ENCODE results near the gene FAM187B. TPM values are rescaled to one million over a fixed set of nuclear protein-coding genes. Genes with fewer than 3 reads are reported as not detected.

Gene FAM187B
- not detected for total RNA-seq

DNA sequence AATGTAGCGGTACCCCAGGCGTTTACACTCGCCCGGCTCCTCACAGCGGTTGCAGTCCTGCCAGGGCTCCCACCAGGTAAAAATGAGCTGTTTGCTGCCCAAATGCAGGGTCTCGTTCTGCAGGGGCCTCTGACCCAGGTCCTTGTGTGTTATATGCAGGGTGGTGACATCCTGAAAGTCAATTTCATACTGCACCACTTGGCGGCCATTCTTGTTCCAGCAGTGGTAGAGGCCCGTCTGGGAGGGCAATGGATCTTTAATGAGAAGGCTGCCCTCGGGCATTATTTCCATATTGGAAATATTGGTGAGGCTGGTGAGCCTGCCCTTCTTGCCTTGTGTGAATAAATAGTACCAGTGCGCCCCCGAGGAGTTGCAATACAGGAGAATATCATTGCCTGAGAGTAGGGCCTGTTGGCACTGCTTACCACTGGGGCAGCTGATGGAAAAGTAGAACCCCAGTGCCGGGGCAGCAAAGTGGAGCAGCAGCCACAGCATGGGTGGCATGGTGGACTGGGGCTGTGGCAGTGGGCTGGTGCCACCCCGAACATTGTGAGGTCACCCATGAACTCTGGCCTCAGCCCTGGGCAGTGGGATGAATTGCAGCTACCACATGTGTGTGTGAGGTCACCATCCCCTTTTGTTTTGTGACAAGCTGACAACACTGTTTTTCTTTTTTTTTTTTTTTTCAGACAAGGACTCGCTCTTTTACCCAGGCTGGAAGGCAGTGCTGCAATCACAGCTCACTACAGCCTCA, at the start of gene FAM187B:
Gene FAM187B, minus strand, starts transcription at position 563 of the 754 bp plus-strand sequence. Its CDS starts 59 bp downstream, at position 504.
- ATAC-seq (ENCODE audit: low read depth) (no peak), DNase-seq (no peak)
- no peaks in the 10 kb centered on the region for H3K9me3 Mint-ChIP-seq
- no peaks in the 10 kb centered on the region for H3K36me3 Mint-ChIP-seq
- H3K27ac Mint-ChIP-seq: no peak within 1 kb of the TSS
- no peak within 1 kb of the TSS for H3K4me3 Mint-ChIP-seq
- POLR2A ChIA-PET: no interaction called here
- H3K27me3 Mint-ChIP-seq: no peaks in the 10 kb centered on the region
- no peaks in the 10 kb centered on the region for H3K4me1 Mint-ChIP-seq

GRCh38 chr19:35276706-35277281, 48.3 kb upstream of the FAM187B start:
- peaks cover 4% of the 10 kb centered on the region for H3K27me3 Mint-ChIP-seq
- H3K36me3 Mint-ChIP-seq: peaks cover 16% of the 10 kb centered on the region
- POLR2A ChIA-PET: no interaction called here
- no peaks in the 10 kb centered on the region for H3K9me3 Mint-ChIP-seq
- DNase-seq (no peak), ATAC-seq (ENCODE audit: low read depth) (no peak)
- H3K4me1 Mint-ChIP-seq: no peaks in the 10 kb centered on the region
- H3K27ac Mint-ChIP-seq: no peak overlapping the region
- no peak overlapping the region for H3K4me3 Mint-ChIP-seq

DNA sequence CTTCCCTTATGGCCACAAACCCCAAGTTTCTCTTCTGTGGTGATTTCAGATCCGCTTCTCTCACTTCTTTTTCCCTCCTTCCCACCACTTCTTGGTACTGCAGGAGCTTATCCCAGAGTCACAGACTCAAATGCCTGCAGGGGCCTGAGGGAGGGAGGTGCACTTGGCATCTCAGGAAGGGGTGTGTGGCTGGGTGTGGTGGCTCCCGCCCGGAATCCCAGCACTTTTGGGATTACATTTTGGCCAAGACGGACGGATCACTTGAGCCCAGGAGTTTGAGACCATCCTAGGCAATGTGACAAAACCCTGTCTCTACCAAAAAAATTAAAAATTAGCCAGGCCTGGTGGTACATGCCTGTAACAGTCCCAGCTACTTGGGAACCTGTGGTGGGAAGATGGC, 45.8 kb upstream of the FAM187B start:
- no peak overlapping the region for H3K4me3 Mint-ChIP-seq
- POLR2A ChIA-PET: no interaction called here
- no peaks in the 10 kb centered on the region for H3K27me3 Mint-ChIP-seq
- no peak for DNase-seq
- peaks cover 19% of the 10 kb centered on the region for H3K36me3 Mint-ChIP-seq
- no peak overlapping the region for H3K27ac Mint-ChIP-seq
- H3K4me1 Mint-ChIP-seq: no peaks in the 10 kb centered on the region
- no peaks in the 10 kb centered on the region for H3K9me3 Mint-ChIP-seq
- ATAC-seq (ENCODE audit: low read depth): no peak

DNA sequence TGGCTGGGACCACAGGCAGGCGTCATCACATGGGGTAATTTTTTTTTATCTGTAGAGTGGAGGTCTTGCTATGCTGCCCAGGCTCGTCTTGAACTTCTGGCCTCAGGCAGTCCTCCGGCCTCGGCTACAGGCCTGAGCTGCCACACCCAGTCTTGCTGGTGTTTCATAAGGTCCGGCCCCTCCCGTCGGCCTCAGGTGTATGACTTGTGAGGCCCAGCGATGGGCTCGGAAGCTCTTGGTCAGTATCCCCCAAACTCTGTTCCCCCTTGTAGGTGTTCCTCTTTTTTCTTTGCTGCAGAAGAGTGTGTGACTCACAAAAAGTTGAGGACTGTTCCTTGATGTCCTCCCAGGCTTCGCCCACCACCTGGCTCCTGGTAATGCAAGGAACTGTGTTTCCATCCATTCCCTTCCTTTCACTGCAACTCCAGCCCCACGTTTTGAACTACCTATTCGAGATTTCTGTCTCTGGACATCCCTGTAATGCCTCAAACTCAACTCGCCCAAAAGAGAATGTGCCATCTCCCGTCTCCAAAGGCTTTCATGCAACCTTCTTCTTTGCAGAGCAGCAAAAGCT, 45.2 kb upstream of the FAM187B start:
- no peaks in the 10 kb centered on the region for H3K4me1 Mint-ChIP-seq
- ATAC-seq (ENCODE audit: low read depth) (no peak), DNase-seq (no peak)
- H3K27me3 Mint-ChIP-seq: no peaks in the 10 kb centered on the region
- H3K4me3 Mint-ChIP-seq: no peak overlapping the region
- H3K27ac Mint-ChIP-seq: no peak overlapping the region
- POLR2A ChIA-PET: no interaction called here
- H3K9me3 Mint-ChIP-seq: no peaks in the 10 kb centered on the region
- H3K36me3 Mint-ChIP-seq: peaks cover 19% of the 10 kb centered on the region

- no peak for DNase-seq
- Mint-ChIP-seq H3K9me3 (no peaks in the 10 kb centered on the region), H3K27ac (peak overlapping the region; percentile 21), H3K27me3 (no peaks in the 10 kb centered on the region), H3K4me1 (no peaks in the 10 kb centered on the region), H3K36me3 (peaks cover 19% of the 10 kb centered on the region), H3K4me3 (no peak overlapping the region)
- POLR2A ChIA-PET: interaction anchor here (0.5 kb wide), 1 partner anchor 502 kb away, joined by 4 read pairs; no protein-coding TSS in a partner anchor
- ATAC-seq (ENCODE audit: low read depth): no peak
Observed at GRCh38 chr19:35272954-35273649, 44.6 kb upstream of the FAM187B start.

DNA sequence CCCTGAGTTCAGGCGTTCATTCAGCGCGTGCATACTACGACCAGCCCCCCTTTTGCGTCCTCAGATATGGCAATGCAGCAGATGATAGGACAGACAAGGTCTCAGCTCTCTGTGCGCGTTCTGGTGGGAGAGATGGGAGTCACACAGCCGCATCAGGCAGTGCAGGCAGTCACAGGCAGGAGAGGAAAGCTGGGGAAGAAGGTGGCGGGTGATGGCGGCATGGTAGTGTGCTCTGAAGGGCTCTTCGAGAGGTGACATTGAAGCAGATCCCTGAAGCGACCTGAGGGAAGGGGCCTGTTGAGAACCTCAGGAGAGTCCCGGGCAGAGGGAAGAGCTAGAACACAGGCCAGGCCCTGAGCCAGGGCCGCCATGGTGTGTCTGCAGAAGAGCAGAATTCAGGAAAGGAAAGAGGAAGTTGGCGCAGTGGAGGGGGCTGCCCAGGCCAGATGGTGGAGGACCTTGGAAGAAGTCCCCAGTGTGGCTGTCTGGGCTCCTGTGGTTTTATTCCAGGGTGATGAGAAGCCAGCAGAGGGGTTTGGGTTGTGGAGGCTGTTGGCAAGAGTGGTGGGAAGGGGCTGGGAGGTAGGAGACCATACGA, 43.7 kb upstream of the FAM187B start:
- no peak for ATAC-seq (ENCODE audit: low read depth)
- POLR2A ChIA-PET: interaction anchor here (0.5 to 0.7 kb wide), 2 partner anchors 11 to 502 kb away, joined by 3 to 4 read pairs; no protein-coding TSS in a partner anchor
- H3K4me3 Mint-ChIP-seq: no peak overlapping the region

DNA sequence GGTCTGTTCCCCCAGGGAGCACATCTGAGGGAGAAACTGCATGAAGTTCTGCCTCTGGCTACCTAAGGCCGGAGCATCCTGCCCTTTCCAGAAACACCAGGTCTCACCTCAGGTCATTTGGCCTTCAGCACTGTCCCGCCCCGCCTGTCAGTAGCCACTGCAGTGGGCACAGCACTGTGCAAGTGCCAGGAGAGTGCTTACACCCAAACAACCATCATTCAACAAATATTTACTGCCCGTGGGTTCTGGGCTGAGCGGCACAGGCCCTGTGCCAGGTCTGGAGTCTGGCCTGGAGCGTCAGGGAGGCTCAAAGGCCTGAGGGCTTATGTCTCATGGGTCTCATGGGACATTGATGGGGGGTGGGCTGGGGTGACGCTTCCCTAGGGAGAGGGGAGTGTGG, 43.0 kb upstream of the FAM187B start:
- H3K27me3 Mint-ChIP-seq: no peaks in the 10 kb centered on the region
- H3K4me1 Mint-ChIP-seq: no peaks in the 10 kb centered on the region
- H3K36me3 Mint-ChIP-seq: peaks cover 19% of the 10 kb centered on the region
- POLR2A ChIA-PET: no interaction called here
- no peak overlapping the region for H3K4me3 Mint-ChIP-seq
- DNase-seq (no peak), ATAC-seq (ENCODE audit: low read depth) (no peak)
- H3K9me3 Mint-ChIP-seq: no peaks in the 10 kb centered on the region
- H3K27ac Mint-ChIP-seq: no peak overlapping the region

More for the DNA sequence above, 43.7 kb upstream of the FAM187B start:
- no peaks in the 10 kb centered on the region for H3K9me3 Mint-ChIP-seq
- peaks cover 19% of the 10 kb centered on the region for H3K36me3 Mint-ChIP-seq
- DNase-seq: no peak
- no peaks in the 10 kb centered on the region for H3K27me3 Mint-ChIP-seq
- no peak overlapping the region for H3K27ac Mint-ChIP-seq
- no peaks in the 10 kb centered on the region for H3K4me1 Mint-ChIP-seq

GRCh38 chr19:35270381-35270811, 41.9 kb upstream of the FAM187B start:
- DNase-seq: no peak
- H3K4me1 Mint-ChIP-seq: peaks cover 5% of the 10 kb centered on the region
- H3K27ac Mint-ChIP-seq: no peak overlapping the region
- no peaks in the 10 kb centered on the region for H3K27me3 Mint-ChIP-seq
- H3K36me3 Mint-ChIP-seq: peaks cover 16% of the 10 kb centered on the region
- no peaks in the 10 kb centered on the region for H3K9me3 Mint-ChIP-seq
- POLR2A ChIA-PET: no interaction called here
- H3K4me3 Mint-ChIP-seq: peak overlapping the region; percentile 60
- ATAC-seq (ENCODE audit: low read depth): no peak

- H3K36me3 Mint-ChIP-seq: peaks cover 14% of the 10 kb centered on the region
- H3K9me3 Mint-ChIP-seq: no peaks in the 10 kb centered on the region
- no peaks in the 10 kb centered on the region for H3K27me3 Mint-ChIP-seq
- POLR2A ChIA-PET: interaction anchor here (0.5 to 1.9 kb wide), 4 partner anchors 26 to 194 kb away, joined by 3 to 6 read pairs (median 4); no protein-coding TSS in a partner anchor
- H3K27ac Mint-ChIP-seq: peak overlapping the region; percentile 75
- DNase-seq (peak; percentile 83), ATAC-seq (ENCODE audit: low read depth) (peak; percentile 65)
- peak overlapping the region; percentile 69 for H3K4me3 Mint-ChIP-seq
- peaks cover 5% of the 10 kb centered on the region for H3K4me1 Mint-ChIP-seq
Observed at GRCh38 chr19:35269438-35270117, 41.0 kb upstream of the FAM187B start.

GRCh38 chr19:35268536-35269437, 40.2 kb upstream of the FAM187B start, which contains the start of gene USF2:
Gene USF2 (plus strand): TSS chr19:35268962. CDS start chr19:35269102, 140 bp downstream.
- peak within 1 kb of the TSS; percentile 93 for H3K4me3 Mint-ChIP-seq
- ATAC-seq (ENCODE audit: low read depth) (peak; percentile 20), DNase-seq (peak; percentile 76)
- H3K27me3 Mint-ChIP-seq: no peaks in the 10 kb centered on the region
- no peaks in the 10 kb centered on the region for H3K9me3 Mint-ChIP-seq
- H3K36me3 Mint-ChIP-seq: peaks cover 14% of the 10 kb centered on the region
- peak within 1 kb of the TSS; percentile 91 for H3K27ac Mint-ChIP-seq
- POLR2A ChIA-PET: interaction anchor here (0.6 to 1.9 kb wide), 9 partner anchors 12 to 338 kb away, joined by 3 to 6 read pairs (median 4); partner anchors contain the start of gene FXYD7
- H3K4me1 Mint-ChIP-seq: peaks cover 9% of the 10 kb centered on the region

DNA sequence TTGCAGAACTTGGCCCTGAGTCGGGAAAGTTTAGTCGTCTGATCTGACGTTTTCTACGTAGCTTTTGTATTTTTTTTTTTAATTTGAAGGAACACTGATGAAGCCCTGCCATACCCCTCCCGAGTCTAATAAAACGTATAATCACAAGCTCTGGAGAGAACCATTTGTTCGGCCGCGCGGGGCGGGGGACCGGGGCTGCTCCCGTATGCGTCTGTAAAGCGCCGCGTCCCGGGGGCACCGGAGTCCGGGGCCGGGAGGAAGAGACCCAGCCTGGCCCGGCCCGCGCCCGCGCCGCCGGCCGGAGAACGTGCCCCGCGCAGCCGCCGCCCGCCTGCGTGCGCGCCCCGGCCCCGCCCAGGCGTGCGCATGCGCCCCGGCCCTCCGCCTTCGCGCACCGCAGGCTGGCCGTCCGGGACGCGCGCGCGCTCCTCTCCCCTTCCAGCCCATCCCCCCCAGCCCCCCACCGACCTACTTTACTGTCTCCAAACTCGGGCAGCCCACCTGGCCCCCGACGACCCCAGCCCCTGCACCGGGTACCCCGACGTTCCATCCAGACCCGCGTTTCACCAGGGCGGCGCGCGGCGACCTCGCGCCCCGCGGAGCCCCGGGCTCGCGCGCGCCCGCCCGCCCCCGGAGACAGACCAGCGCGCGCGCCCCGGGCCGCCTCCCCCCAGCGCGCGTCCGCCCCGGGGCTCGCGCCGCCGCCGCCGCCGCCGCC, 39.4 kb upstream of the FAM187B start:
- peak; percentile 55 for ATAC-seq (ENCODE audit: low read depth)
- Mint-ChIP-seq H3K27ac (peak overlapping the region; percentile 91), H3K9me3 (no peaks in the 10 kb centered on the region), H3K4me1 (peaks cover 9% of the 10 kb centered on the region), H3K4me3 (peak overlapping the region; percentile 93), H3K36me3 (peaks cover 10% of the 10 kb centered on the region), H3K27me3 (no peaks in the 10 kb centered on the region)
- POLR2A ChIA-PET: interaction anchor here (0.6 to 1.9 kb wide), 10 partner anchors 13 to 337 kb away, joined by 3 to 6 read pairs (median 3); partner anchors contain the start of gene FXYD7
- DNase-seq: peak; percentile 91
